Measurements from ENCODE around the gene RPUSD1. TPM values are rescaled to one million over a fixed set of nuclear protein-coding genes. Genes with fewer than 3 reads are reported as not detected.

The RPUSD1 gene
- total and polyA plus RNA-seq, 2 donors (not counting 1 experiment from before 2014, with no cell fraction given): 34.7 to 46.1 TPM

- no peaks in the 10 kb centered on the region for H3K4me1 Mint-ChIP-seq
- H3K4me2 ChIP-seq (replicated peaks; ENCODE audit: low read depth, low read length, poor library complexity, severe bottlenecking): no peak overlapping the region
- no peaks in the 10 kb centered on the region for H4K20me1 ChIP-seq (ENCODE audit: control insufficient read depth, insufficient read depth, low read length, poor library complexity, severe bottlenecking)
- no peaks in the 10 kb centered on the region for H3K79me2 ChIP-seq (ENCODE audit: control insufficient read depth, insufficient read depth, low read length)
- no peak overlapping the region for H3K4me3 ChIP-seq (ENCODE audit: control extremely low read depth in 1 of 5, extremely low read depth in 1 of 5, insufficient read depth in 1 of 5, low read depth in 2 of 5, low read length in 4 of 5)
- WGBS (ENCODE audit: insufficient coverage): no CpG with 5 or more reads among the region's 4 CpGs
- H3K36me3 ChIP-seq (replicated peaks in 1 of 2; ENCODE audit: control extremely low read depth in 1 of 2, control insufficient read depth in 1 of 2, extremely low read depth in 1 of 2, insufficient read depth in 2 of 2, low read length in 1 of 2): no peaks in the 10 kb centered on the region
- intact Hi-C loops (cut with micrococcal nuclease): no loop called here
- H3K9ac ChIP-seq (ENCODE audit: low read length): no peak overlapping the region
- ChIA-PET POLR2A (no interaction called here), CTCF (no interaction called here)
- H3K27ac Mint-ChIP-seq: no peak overlapping the region
- H3K27me3 ChIP-seq (replicated peaks in 1 of 4; ENCODE audit: control extremely low read depth in 1 of 4, control insufficient read depth in 3 of 4, insufficient read depth in 4 of 4, low read length in 3 of 4): peaks cover 0 to 8% (median 0%) of the 10 kb centered on the region in 4 experiments
- no peak for ATAC-seq (ENCODE audit: low read depth)
- no peak overlapping the region for H2AFZ ChIP-seq (ENCODE audit: insufficient read depth, low read depth, low read length, poor library complexity, severe bottlenecking)
- H3K27me3 Mint-ChIP-seq: peaks cover 3% of the 10 kb centered on the region
- H3K4me3 Mint-ChIP-seq: no peak overlapping the region
- H3K9me3 Mint-ChIP-seq (ENCODE audit: insufficient read depth): no peaks in the 10 kb centered on the region
- H3K4me1 ChIP-seq (ENCODE audit: control insufficient read depth in 2 of 2, insufficient read depth in 2 of 2, low read length in 2 of 2): no peaks in the 10 kb centered on the region
- no peak for DNase-seq
- H3K27ac ChIP-seq (ENCODE audit: low read length in 2 of 2): no peak overlapping the region
- TF ChIP-seq EZH2 (IDR thresholded peaks at IDR 0.05; ENCODE audit: borderline replicate concordance, insufficient read depth, low read depth, low read length, poor library complexity, severe bottlenecking): no peak
- no peak for TF ChIP-seq CTCF (IDR thresholded peaks at IDR 0.05)
- H3K9me3 ChIP-seq (ENCODE audit: control extremely low read depth in 1 of 3, control insufficient read depth in 2 of 3, insufficient read depth in 1 of 3, low read length in 2 of 3): peaks cover 0 to 38% (median 15%) of the 10 kb centered on the region in 3 donors
Observed at GRCh38 chr16:836221-836620, 48.0 kb upstream of the RPUSD1 start.

DNA sequence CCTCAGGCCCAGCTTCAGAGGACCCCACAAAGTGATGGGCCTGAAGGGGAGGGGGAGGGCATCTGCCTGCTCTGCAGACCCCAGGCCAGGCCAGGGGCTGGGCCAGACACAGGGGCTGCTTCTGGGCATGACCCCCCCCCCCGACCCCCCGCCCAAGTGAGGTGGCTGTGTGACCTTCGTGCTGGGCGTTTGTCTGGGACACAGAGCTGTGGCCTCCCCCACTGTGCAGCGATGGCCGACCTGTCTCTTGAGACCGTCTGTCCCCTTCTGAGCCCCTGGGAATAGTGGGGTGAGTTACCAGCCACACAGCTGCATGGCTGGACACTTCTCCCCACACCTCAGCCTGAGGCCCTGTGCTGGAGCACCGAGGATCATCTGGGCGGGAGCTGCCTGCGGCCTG, 47.2 kb upstream of the RPUSD1 start:
- Histone ChIP-seq H3K79me2 (ENCODE audit: control insufficient read depth, insufficient read depth, low read length) (no peaks in the 10 kb centered on the region), H3K9ac (ENCODE audit: low read length) (no peak overlapping the region), H3K27me3 (replicated peaks in 1 of 4; ENCODE audit: control extremely low read depth in 1 of 4, control insufficient read depth in 3 of 4, insufficient read depth in 4 of 4, low read length in 3 of 4) (peaks cover 0 to 14% (median 0%) of the 10 kb centered on the region in 4 experiments), H3K4me1 (ENCODE audit: control insufficient read depth in 2 of 2, insufficient read depth in 2 of 2, low read length in 2 of 2) (no peaks in the 10 kb centered on the region), H3K4me2 (replicated peaks; ENCODE audit: low read depth, low read length, poor library complexity, severe bottlenecking) (no peak overlapping the region), H4K20me1 (ENCODE audit: control insufficient read depth, insufficient read depth, low read length, poor library complexity, severe bottlenecking) (no peaks in the 10 kb centered on the region), H3K9me3 (ENCODE audit: control extremely low read depth in 1 of 3, control insufficient read depth in 2 of 3, insufficient read depth in 1 of 3, low read length in 2 of 3) (peaks cover 0 to 38% (median 15%) of the 10 kb centered on the region in 3 donors), H3K4me3 (ENCODE audit: control extremely low read depth in 1 of 5, extremely low read depth in 1 of 5, insufficient read depth in 1 of 5, low read depth in 2 of 5, low read length in 4 of 5) (no peak overlapping the region), H3K27ac (ENCODE audit: low read length in 2 of 2) (no peak overlapping the region), H3K36me3 (replicated peaks in 1 of 2; ENCODE audit: control extremely low read depth in 1 of 2, control insufficient read depth in 1 of 2, extremely low read depth in 1 of 2, insufficient read depth in 2 of 2, low read length in 1 of 2) (no peaks in the 10 kb centered on the region), H2AFZ (ENCODE audit: insufficient read depth, low read depth, low read length, poor library complexity, severe bottlenecking) (no peak overlapping the region)
- DNase-seq (no peak), ATAC-seq (ENCODE audit: low read depth) (no peak)
- CTCF ChIA-PET: no interaction called here
- POLR2A ChIA-PET: no interaction called here
- intact Hi-C loops (cut with micrococcal nuclease): no loop called here
- no peak for TF ChIP-seq CTCF (IDR thresholded peaks at IDR 0.05)
- TF ChIP-seq EZH2 (IDR thresholded peaks at IDR 0.05; ENCODE audit: borderline replicate concordance, insufficient read depth, low read depth, low read length, poor library complexity, severe bottlenecking): no peak
- Mint-ChIP-seq H3K27ac (no peak overlapping the region), H3K4me3 (no peak overlapping the region), H3K27me3 (peaks cover 3% of the 10 kb centered on the region), H3K9me3 (ENCODE audit: insufficient read depth) (no peaks in the 10 kb centered on the region), H3K4me1 (no peaks in the 10 kb centered on the region)
- WGBS (ENCODE audit: insufficient coverage): 94% methylated on average over 9 of the region's 10 CpGs
